HG02870 (cell line): ENCODE measurements around the gene ARHGEF40.

Experiments used
- ATAC-seq: cut with Tn5 transposase; IDR thresholded peaks from one replicate; pipeline ENCODE4 v1.9.1; 2021; ENCODE audit warnings: mild to moderate bottlenecking, moderate library complexity; ENCODE audit not compliant: unreplicated experiment

Gene ARHGEF40

DNA sequence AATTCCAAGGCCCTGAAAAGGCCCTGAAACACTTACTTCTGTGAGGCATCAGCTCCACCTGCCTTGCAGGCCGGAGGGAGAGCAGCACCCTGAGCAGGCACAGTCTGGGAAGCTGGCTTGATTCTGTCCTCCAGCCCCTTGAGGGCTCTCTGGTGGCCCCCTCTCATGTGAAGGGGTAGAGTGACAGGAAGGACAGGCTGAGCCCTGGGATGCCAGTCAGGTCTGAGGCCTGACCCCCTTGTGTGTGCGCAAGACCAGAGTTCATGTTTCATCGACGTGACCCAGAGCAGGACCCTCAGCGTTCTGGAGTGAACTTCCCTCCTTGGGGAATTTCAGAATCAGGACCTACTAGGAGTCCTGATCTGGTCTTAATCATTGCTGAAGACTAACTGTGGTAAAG lies 11.2 kb upstream of the ARHGEF40 start:
- ATAC-seq: no peak

DNA sequence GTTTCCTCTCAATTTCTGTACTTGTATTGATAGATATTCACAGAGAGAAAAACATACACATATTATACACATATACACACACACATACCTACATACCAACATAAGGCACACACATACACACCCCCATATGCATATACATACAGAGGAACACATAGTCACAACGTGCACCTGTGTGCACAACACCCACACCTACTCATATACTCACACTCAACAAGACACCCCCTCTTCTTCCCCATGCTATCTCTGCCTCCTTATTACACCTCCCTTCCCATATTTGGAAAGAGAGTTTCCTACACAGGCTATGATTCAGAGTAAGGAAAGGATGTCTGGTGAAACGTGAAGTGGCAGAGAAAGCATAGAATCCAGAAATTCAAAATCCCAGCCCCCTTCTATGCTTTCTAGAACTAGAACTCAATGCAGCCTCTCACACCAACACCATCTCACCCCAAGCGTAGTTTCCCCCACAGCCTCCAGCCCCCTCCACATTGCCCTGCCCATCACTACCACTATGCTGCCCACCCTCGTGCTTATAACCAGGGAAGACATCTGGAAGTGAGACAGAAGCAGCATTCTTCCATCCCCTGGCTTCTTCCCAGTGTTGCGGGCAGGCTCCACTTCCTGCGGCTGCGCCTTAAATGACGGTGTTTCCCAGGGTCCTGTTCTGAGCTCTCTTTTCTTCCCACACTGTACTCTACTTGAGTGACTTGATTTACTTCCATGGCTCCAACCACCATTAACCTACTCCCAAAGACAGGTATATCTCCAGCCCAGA lies 10.1 kb upstream of the ARHGEF40 start:
- no peak for ATAC-seq

DNA sequence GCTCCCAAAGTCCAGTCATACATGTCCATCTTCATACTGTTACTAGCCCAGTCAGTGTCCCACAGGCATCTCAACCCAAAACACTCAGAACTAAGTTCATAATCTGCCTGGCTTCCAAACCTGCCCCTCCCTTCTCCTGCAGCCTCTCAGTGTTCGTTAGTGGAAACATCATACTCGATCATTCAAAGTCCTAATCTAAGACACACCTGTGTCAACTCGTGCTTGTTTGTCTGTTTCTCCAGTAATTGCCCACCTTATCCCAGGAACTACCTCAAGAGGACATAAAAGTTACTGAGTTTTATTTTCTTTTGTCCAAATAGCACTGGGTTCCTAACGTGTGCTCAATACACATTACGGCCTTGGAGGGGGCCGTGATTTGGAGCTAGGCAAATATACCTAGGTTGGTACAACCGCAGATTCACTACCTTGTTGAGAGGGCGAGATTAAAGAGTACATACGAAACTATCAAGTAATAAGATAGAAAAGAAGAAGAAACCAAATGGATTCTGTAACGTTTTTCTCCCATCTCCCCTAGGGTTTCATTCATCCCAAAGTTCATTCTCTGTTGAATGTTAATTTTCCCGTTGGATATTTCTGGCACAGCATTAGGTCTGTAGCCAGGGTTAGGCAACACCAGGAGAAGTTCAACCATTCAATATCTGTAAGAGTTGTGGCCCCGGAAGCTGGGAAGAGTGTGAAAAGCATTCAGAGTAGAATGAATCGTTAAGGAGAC lies 9.3 kb upstream of the ARHGEF40 start:
- ATAC-seq: no peak

GRCh38 chr14:21061347-21061668 lies 8.8 kb upstream of the ARHGEF40 start:
- no peak for ATAC-seq

DNA sequence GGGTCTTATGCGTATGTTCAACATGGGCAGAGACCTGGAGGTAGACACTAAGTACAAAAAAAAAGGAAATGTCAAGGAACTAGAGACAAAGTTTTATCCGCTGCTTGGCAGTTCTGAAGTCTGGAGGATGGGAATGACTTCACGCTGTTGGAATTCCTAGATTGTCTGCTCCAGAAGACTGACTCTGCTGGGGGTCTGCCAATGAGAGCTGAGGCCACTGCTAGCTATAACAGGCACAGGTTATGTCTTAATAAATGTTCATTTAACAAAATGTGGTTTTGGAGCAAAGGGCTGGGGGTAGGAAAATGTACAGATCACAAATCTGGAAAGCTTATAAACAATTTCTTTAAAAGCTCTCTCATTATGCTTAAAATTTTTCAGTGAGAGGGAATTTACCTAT lies 6.6 kb upstream of the ARHGEF40 start:
- ATAC-seq: no peak

DNA sequence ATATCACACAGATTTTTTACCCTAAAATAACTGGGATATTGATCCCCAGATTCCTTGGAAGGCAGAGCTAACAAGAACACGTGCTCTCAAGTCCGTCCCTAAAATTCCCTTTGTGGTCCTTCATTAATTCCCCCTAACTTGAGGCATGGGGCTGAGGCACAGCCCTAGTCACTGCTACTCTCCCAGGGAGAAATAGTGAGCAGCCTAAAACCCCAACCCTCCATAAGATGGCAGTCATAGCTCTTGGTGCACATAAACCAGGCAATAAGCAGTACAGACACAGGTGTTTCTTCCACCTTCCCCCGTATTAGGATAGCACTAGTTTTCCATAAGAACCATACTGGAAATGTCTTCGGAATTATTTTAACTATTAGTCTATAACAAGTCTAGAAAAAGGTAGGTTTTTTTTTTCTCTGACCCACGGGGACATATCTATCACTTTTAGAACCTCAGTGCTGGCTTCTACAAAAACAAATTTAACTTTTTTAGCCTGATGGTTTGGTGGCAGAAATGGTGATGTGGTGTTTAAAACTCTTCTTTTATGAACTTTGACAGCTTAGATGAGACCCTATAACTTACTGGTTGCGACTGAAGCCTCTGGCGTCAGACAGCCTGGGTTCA lies 3.1 kb upstream of the ARHGEF40 start:
- no peak for ATAC-seq

GRCh38 chr14:21068521-21069387 lies 1.4 kb upstream of the ARHGEF40 start:
- ATAC-seq: no peak

DNA sequence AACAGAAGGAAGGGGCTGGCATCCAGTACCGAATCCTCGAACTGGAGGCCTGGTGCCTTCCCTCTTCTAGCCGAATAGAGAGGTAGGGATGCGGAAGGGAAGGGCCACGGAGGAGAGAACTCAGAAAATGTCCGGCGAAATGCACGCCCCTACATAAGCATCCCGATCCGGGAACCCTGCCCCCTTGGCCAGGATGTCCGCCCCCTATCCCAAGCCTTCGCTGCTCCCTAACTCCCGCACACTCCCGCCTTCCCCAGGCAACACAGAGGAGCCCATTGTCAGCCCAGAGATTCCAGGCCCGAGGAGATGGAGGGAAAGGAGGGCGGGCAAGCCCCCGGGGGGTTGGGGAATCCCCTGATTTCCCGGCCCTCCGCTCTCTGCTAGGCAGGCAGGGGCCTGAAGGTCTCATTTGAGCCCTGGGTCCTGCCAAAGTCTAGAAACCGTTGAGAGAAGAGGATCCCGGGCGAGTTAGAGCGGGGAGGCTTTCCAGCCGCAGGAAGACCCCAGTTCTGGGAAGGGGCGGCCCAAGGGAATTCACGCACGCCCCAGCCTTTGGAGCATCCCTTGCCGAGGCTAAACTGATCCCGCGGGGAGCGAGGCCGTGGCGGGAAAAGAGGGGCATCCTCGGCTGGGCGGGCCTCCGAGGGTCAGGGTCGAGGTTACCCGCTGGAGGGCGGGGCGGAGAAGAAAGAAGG lies 569 bp upstream of the ARHGEF40 start:
- no peak for ATAC-seq

GRCh38 chr14:21070610-21071224 lies 613 bp downstream of the ARHGEF40 start:
- ATAC-seq: peak; percentile 8

- peak; percentile 64 for ATAC-seq
These were observed 1.3 kb downstream of the ARHGEF40 start for GRCh38 chr14:21071225-21072030.

DNA sequence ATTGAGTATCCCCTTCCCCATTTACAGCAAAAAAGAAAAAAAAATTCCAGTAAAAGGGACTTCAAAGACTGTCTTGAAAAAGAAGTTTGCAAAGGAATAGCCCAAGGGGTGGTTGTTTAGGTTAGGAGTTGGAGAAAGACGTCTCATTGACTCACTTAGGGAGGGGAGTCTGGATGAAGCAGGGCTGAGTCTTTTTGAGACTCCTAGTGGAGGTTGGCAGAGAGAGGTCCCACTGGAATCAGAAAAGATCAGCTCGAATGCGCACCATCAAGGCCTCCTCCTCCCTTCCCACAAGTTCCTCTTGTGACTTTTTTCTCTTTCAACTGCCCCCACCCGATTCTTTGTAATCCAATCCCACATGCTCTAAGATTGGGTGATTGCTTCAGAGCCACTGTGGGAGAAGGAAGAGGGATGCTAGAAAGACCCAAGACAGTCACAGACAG lies 1.9 kb downstream of the ARHGEF40 start:
- ATAC-seq: no peak

GRCh38 chr14:21072781-21073339 lies 2.8 kb downstream of the ARHGEF40 start:
- no peak for ATAC-seq

DNA sequence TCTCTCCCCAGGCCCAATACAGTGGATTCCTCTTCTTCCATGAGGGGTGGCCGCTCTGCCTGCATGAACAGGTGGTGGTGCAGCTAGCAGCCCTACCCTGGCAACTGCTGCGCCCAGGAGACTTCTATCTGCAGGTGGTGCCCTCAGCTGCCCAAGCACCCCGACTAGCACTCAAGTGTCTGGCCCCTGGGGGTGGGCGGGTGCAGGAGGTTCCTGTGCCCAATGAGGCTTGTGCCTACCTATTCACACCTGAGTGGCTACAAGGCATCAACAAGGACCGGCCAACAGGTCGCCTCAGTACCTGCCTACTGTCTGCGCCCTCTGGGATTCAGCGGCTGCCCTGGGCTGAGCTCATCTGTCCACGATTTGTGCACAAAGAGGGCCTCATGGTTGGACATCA lies 3.8 kb downstream of the ARHGEF40 start:
- no peak for ATAC-seq

- no peak for ATAC-seq
These were observed 4.5 kb downstream of the ARHGEF40 start for GRCh38 chr14:21074398-21075272.

DNA sequence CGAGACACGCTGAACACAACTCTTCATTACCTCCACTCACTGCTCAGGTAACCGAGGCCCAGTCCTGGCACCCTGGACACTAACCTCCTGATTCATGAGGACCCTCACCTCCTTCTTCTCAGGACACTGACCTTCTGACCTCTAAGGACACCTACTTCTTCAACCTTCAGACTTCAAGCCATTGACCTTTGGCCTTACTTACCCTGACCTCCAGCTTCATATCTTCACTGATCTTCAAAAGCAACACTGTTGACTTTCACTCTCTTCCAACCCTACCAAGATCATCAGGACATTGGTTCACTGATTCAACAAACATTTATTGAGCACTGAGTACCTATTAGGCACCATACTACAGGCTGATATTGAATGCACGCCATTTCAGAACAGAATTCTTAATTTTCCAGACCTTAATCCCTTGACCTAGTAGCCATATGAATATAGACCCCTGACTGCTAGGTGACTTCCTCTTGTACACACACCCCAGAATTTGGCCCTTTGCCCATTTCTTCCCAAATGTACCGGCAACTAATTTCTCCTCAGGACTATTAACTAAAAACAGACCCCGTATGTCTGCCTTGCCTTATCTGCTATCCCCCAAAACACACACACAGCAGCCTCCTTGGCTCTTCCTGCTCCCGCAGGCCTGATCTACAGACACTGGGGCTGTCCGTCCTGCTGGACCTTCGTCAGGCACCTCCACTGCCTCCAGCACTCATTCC lies 5.8 kb downstream of the ARHGEF40 start:
- ATAC-seq: no peak

- ATAC-seq: no peak
These were observed 7.6 kb downstream of the ARHGEF40 start for GRCh38 chr14:21077672-21078071.

GRCh38 chr14:21078287-21078686 lies 8.2 kb downstream of the ARHGEF40 start:
- no peak for ATAC-seq
